HepG2 (cell line): ENCODE data around the gene IST1. TPM values are rescaled to one million over a fixed set of nuclear protein-coding genes. Genes with fewer than 3 reads are reported as not detected.
A peak's percentile ranks its signal among the peaks of the same experiment; 100 is the strongest.

Experiments used
- ATAC-seq: fragments of 200-7000 bp; cut with Tn5 transposase; 3 replicates; pipeline ENCODE4 v1.9.1; 2020; ENCODE audit warnings: mild to moderate bottlenecking, moderate library complexity
- BruUV-seq: library from RNA; stranded (reverse); fragments of 400-500 nt; replicated peaks from 2 replicates; lab custom pipeline; 2021; lab: Mats Ljungman, UMichigan
- CTCF ChIA-PET: fragments of 300-600 bp; formaldehyde crosslinking; extraction: SDS; loops from one replicate; lab custom pipeline; 2021; ENCODE audit warnings: low total read pairs, inconsistent platforms, low intra/inter-chr PET ratio; lab: Yijun Ruan, JAX
- POLR2A ChIA-PET: fragments of 350-600 bp; sonication (Branson Sonifier 250); formaldehyde crosslinking; loops from one replicate; lab custom pipeline; 2020; ENCODE audit warnings: antibody characterized with exemption, inconsistent platforms; lab: Yijun Ruan, JAX
- DNase-seq: peaks from one replicate; pipeline ENCODE4 v3.0.0-alpha.2; 2015; ENCODE audit warnings: low spot score
- FAIRE-seq: peaks from 3 replicates; lab custom pipeline; 2011; peaks lifted over from hg19 to GRCh38; lab: Jason Lieb, UNC
- H2AFZ ChIP-seq: one replicate; pipeline ENCODE4 v1.6.1; 2011; ENCODE audit warnings: low read length, inconsistent platforms
- H3K27ac ChIP-seq: fragments of 300-600 bp; 3 replicates; pipeline ENCODE4 v1.8.0; 2011; ENCODE audit warnings: mixed run types, mild to moderate bottlenecking, mixed read lengths, low read length, inconsistent platforms; ENCODE audit not compliant: insufficient read depth; ENCODE audit errors: extremely low read length
- H3K27me3 ChIP-seq, 2 experiments: fragments of 200-600 bp in 1 of 2; 2 replicates in 1 of 2; 3 replicates in 1 of 2; pipeline versions ENCODE4 v1.6.0 to v1.8.0; 2011; ENCODE audit warnings: low read length in 2 of 2, mild to moderate bottlenecking in 2 of 2, moderate library complexity in 2 of 2, inconsistent platforms in 1 of 2; ENCODE audit not compliant: insufficient read depth in 2 of 2, control insufficient read depth in 1 of 2
- H3K36me3 ChIP-seq, 2 experiments: fragments of 200-600 bp in 1 of 2; replicated peaks in 1 of 2; 2 replicates in 1 of 2; 3 replicates in 1 of 2; pipeline versions ENCODE4 v1.5.1 to v1.8.0; 2011; ENCODE audit warnings: low read length in 2 of 2, inconsistent platforms in 1 of 2; ENCODE audit not compliant: insufficient read depth in 2 of 2, control insufficient read depth in 1 of 2
- H3K4me1 ChIP-seq: 2 replicates; pipeline ENCODE4 v1.5.1; 2012; ENCODE audit warnings: low read length, inconsistent platforms; ENCODE audit not compliant: insufficient read depth
- H3K4me2 ChIP-seq: 2 replicates; pipeline ENCODE4 v1.6.0; 2011; ENCODE audit warnings: low read depth, low read length, inconsistent platforms
- H3K4me3 ChIP-seq, 3 experiments: fragments of 200-600 bp in 1 of 3; sonication (generic), shearing (Covaris generic) in 1 of 3; replicated peaks in 1 of 3; 2 replicates each; pipeline ENCODE4 v1.5.1; 2011 to 2016; ENCODE audit warnings: low read length in 3 of 3, inconsistent platforms in 2 of 3, low read depth in 2 of 3, mild to moderate bottlenecking in 2 of 3, control low read depth in 1 of 3, mixed read lengths in 1 of 3; ENCODE audit not compliant: insufficient read depth in 1 of 3
- H3K79me2 ChIP-seq: one replicate; pipeline ENCODE4 v1.6.1; 2011; ENCODE audit warnings: low read length, inconsistent platforms; ENCODE audit not compliant: insufficient read depth
- H3K9ac ChIP-seq: 2 replicates; pipeline ENCODE4 v1.6.0; 2011; ENCODE audit warnings: mild to moderate bottlenecking, low read depth, low read length, inconsistent platforms; ENCODE audit not compliant: insufficient read depth
- H3K9me3 ChIP-seq: 2 replicates; pipeline ENCODE4 v1.5.1; 2012; ENCODE audit warnings: mild to moderate bottlenecking, low read length
- H4K20me1 ChIP-seq: 2 replicates; pipeline ENCODE4 v1.6.0; 2011; ENCODE audit warnings: inconsistent platforms, mild to moderate bottlenecking, low read length, moderate library complexity; ENCODE audit not compliant: insufficient read depth
- KLF11 ChIP-seq: IDR thresholded peaks from 2 replicates; pipeline ENCODE4 v1.6.1; 2016; ENCODE audit warnings: missing compliant biosample characterization
- LCORL ChIP-seq, 2 experiments: fragments of 450-650 bp in 1 of 2; sonication (generic) in 1 of 2; formaldehyde crosslinking in 1 of 2; IDR thresholded peaks; 2 replicates each; pipeline versions ENCODE4 v1.5.0 to v1.6.1; 2017 to 2020; ENCODE audit warnings: antibody characterized with exemption in 1 of 2, missing genetic modification reagents in 1 of 2
- MED1 ChIP-seq: sonication (generic); formaldehyde crosslinking; IDR thresholded peaks from 2 replicates; pipeline ENCODE4 v1.4.0; 2020; ENCODE audit warnings: missing genetic modification reagents
- ZNF263 ChIP-seq: sonication (generic); formaldehyde crosslinking; IDR thresholded peaks from 2 replicates; pipeline ENCODE4 v1.4.0; 2020; ENCODE audit warnings: missing genetic modification reagents
- ZNF788 ChIP-seq: sonication (generic); formaldehyde crosslinking; IDR thresholded peaks from 2 replicates; pipeline ENCODE4 v1.5.0; 2020; ENCODE audit warnings: mild to moderate bottlenecking, missing genetic modification reagents, borderline replicate concordance
- WGBS: methylation state at CpG from one replicate; pipeline ENCODE4 v1.1.6; 2017; ENCODE audit warnings: low lambda C conversion rate; 5-methylcytosine and 5-hydroxymethylcytosine counted together
- in situ Hi-C: cut with HindIII; loops from 2 replicates; pipeline ENCODE4 v1.10.0; 2017; ENCODE audit warnings: low pct_unique_long_range_greater_than_20kb; ENCODE audit not compliant: extremely low pct_ligation_motif_present
- intact Hi-C: fragments of 100-400 bp; cut with micrococcal nuclease; formaldehyde crosslinking; loops from one replicate; pipeline ENCODE4 v1.10.0; 2022; ENCODE audit not compliant: unreplicated experiment
- polyA plus RNA-seq, 8 experiments: library from polyadenylated mRNA; depleted of rRNA in 3 of 8; stranded (reverse) in 7 of 8; unstranded in 1 of 8; fragments of >200 nt; fragmentation: Illumina TruSeq in 4 of 8; extraction: Trizol in 4 of 8; gene quantifications; 2 replicates each; pipeline versions ENCODE4 v1.2.1 to v1.2.3, GENCODE V29; 2011 to 2016; ENCODE audit warnings: low read depth in 4 of 8, missing spikeins in 1 of 8, mixed read lengths in 1 of 8; ENCODE audit not compliant: insufficient read depth in 1 of 8
- total RNA-seq, 5 experiments: library from RNA; depleted of rRNA; stranded (reverse); fragments of >200 nt; fragmentation: Illumina TruSeq; extraction: Trizol; gene quantifications; 2 replicates each; pipeline ENCODE4 v1.2.3, GENCODE V29; 2016; ENCODE audit warnings: low read depth in 1 of 5
- TF ChIP-seq, protein P1 (sequence below): sonication (generic); formaldehyde crosslinking; IDR thresholded peaks from 2 replicates; pipeline ENCODE4 v1.5.0; 2020; ENCODE audit warnings: mild to moderate bottlenecking, missing genetic modification reagents

IST1 gene
- total and polyA plus RNA-seq, 2 of the 13 experiments (the other 11 are each of a cell fraction or from before 2014, with no cell fraction given): 346 to 415 TPM

DNA sequence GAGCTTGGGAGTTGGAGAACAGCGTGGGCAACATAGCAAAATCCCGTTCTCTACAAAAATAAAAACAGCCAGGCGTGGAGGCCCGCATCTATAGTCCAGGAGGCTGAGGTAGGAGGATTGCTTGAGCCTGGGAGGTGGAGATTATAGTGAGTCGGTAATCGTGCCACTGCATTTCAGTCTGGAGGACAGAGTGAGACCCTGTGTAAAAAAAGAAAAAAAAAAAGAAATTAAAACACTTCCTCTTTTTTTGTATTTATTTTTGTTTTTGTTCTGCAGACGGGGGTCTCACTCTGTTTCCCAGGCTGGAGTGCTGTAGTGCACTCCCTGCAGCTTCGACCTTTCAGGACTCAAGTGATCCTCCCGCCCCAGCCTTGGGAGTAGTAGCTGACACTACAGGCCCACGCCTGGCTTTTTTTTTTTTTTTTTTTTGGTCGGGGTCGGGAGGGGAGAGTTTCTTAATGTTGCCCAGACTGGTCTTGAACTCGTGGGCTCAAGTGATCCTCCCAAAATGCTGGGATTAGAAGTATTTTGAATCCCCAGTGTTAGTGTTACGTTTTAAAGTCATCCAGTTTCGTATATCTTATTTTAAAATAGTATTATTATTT lies 1.5 kb downstream of the IST1 start:
- peak overlapping the region; percentile 85 to 98 (median 95) for H3K4me3 ChIP-seq
- H3K4me2 ChIP-seq: peak overlapping the region; percentile 100
- ATAC-seq (no peak), DNase-seq (no peak), FAIRE-seq (no peak)
- H3K9ac ChIP-seq: peak overlapping the region; percentile 98
- H3K4me1 ChIP-seq: peaks cover 60% of the 10 kb centered on the region
- in situ Hi-C loops: loop anchor here (5.0 kb wide), 1 partner anchor 90 kb away; the partner anchor contains the start of gene AP1G1
- BruUV-seq: no TSS peak
- no peak for TF ChIP-seq ZNF788 (CRISPR knock-in tag)
- peak; percentile 33; the same call in 1 of the 2 replicates for TF ChIP-seq ZNF263 (CRISPR knock-in tag)
- no peak for TF ChIP-seq LCORL (IDR thresholded peaks at IDR 0.05)
- TF ChIP-seq LCORL (CRISPR knock-in tag; IDR thresholded peaks at IDR 0.05): 0 out of 2 replicates have a peak, but pooled peaks have one; percentile 29
- TF ChIP-seq MED1: 0 out of 2 replicates have a peak, but pooled peaks have one; percentile 28
- TF ChIP-seq KLF11 (CRISPR knock-in tag): peak; percentile 23; the same call in 1 of the 2 replicates
- TF ChIP-seq, protein P1, sequence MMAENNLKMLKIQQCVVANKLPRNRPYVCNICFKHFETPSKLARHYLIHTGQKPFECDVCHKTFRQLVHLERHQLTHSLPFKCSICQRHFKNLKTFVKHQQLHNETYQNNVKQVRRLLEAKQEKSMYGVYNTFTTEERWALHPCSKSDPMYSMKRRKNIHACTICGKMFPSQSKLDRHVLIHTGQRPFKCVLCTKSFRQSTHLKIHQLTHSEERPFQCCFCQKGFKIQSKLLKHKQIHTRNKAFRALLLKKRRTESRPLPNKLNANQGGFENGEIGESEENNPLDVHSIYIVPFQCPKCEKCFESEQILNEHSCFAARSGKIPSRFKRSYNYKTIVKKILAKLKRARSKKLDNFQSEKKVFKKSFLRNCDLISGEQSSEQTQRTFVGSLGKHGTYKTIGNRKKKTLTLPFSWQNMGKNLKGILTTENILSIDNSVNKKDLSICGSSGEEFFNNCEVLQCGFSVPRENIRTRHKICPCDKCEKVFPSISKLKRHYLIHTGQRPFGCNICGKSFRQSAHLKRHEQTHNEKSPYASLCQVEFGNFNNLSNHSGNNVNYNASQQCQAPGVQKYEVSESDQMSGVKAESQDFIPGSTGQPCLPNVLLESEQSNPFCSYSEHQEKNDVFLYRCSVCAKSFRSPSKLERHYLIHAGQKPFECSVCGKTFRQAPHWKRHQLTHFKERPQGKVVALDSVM (CRISPR knock-in tag): peak; percentile 97
- H3K9me3 ChIP-seq: no peaks in the 10 kb centered on the region
- H3K27me3 ChIP-seq: no peaks in the 10 kb centered on the region; a peak in 1 of 5 replicates
- H4K20me1 ChIP-seq: peaks cover 55% of the 10 kb centered on the region
- H3K79me2 ChIP-seq: peaks cover 67% of the 10 kb centered on the region
- CTCF ChIA-PET: no interaction called here
- WGBS: 21% methylated on average over 15 of the region's 15 CpGs
- H3K27ac ChIP-seq: peak overlapping the region; percentile 95
- H3K36me3 ChIP-seq: peaks cover 0 to 5% of the 10 kb centered on the region in 2 experiments; a peak in 1 of 5 replicates
- no peak overlapping the region for H2AFZ ChIP-seq
- POLR2A ChIA-PET: interaction anchor here (0.7 to 4.9 kb wide), 5 partner anchors 13 to 197 kb away, joined by 3 to 59 read pairs (median 4); partner anchors contain the start of genes DHX38, TXNL4B and ZNF821
- intact Hi-C loops: loop anchor here (1.0 to 5.0 kb wide), 2 partner anchors 14 to 90 kb away; partner anchors contain the start of gene AP1G1
